Raji (cell line): ENCODE data around the gene RNASE4.
A peak's percentile ranks its signal among the peaks of the same experiment; 100 is the strongest.

Experiments
- POLR2A ChIP-seq: IDR thresholded peaks from 2 replicates; pipeline ENCODE4 v1.6.1; 2011; ENCODE audit warnings: low read depth, low read length, control low read depth; ENCODE audit not compliant: insufficient read depth

The RNASE4 gene

GRCh38 chr14:20662968-20663732 is 21.2 kb upstream of the RNASE4 start:
- TF ChIP-seq POLR2A, result no peak

DNA sequence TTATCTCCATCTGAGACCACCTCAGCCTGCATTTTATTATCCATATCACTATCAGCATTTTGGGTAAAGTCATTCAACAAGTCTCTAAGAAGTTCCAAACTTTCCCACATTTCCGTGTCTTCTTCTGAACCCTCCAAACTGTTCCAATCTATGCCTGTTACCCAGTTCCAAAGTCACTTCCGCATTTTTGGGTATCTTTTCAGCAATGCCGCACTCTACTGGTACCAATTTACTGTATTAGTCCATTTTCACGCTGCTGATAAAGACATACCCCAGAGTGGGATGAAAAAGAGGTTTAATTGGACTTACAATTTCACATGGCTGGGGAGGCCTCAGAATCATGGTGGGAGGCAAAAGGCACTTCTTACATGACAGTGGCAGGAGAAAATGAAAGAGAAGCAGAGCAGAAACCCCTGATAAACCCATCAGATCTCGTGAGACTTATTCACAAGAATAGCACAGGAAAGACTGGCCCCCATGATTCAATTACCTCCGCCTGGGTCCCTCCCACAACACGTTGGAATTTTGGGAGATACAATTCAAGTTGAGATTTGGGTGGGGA is 17.9 kb upstream of the RNASE4 start:
- peak; percentile 63 for TF ChIP-seq POLR2A

DNA sequence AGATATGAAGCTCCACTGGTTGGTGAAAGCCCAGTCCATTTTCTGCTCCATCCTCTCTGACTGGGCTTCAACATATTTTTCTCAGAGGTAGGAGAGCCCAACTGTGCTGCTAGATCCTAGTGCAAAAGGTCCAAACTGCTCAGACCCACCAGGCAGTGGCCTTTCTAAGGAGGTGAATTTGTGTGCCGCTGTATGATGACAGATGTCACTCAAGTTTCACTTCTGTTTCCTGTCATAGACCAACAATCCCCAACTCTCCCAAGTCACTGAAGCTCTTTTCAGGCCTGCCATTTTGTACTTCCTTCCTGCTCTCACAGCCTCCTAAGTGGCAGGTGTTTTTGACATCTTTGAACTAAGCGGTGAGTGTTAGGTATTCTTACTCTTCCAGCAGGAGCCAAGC is 16.4 kb upstream of the RNASE4 start:
- TF ChIP-seq POLR2A, result peak; percentile 27; the same call in 1 of the 2 replicates

- no peak for TF ChIP-seq POLR2A
Measured at GRCh38 chr14:20668969-20669368, 15.4 kb upstream of the RNASE4 start.

DNA sequence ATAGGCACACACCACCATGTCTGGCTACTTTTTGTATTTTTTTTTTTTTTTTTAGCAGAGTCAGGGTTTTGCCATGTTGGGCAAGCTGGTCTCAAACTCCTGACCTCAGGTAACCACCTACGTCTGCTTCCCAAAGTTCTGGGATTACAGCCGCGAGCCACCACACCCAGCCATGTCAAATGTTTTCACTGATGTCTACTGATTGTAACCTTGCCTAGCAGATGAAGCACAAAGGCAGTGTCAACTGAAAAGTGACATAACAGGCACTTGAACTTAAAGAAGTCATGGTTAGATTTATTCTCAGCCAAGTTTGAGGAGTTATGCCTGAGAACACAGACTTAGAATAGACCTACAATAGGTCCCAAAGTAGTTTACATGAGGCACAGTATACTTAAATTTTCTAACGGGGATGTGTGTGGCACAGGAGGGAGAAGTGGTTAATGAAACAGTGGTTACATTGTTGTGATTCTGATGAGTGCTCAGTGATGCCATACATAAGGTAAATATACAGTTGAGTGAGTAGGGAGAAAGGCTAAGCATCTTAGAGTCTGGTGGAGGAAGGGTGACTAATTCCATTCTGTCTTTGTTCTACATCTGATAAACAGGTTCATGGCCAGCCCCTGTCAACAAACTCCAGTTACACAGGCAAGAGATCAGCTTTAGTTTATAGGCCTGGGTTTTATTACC is 12.6 kb upstream of the RNASE4 start:
- no peak for TF ChIP-seq POLR2A

- TF ChIP-seq POLR2A, result no peak
Measured at GRCh38 chr14:20675669-20676068, 8.7 kb upstream of the RNASE4 start.

DNA sequence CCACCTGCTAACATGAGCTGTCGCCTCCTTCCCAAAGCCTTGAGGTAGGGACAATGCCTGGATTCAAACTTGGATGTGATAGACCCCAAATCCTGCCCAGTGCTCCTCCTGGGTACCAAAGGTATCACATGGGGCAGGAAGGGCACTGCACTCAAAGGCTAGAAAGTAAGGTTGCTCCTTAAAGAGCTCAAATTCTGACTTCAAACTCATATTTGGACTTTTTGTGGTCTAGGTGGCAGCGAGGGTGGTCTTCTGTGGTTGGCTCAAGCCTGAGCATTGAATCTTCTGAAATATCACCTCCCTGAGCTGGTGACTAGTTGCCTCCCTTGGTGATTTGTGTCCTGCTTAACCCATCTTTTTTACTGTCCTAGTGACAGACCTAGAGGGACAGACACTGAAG is 8.3 kb upstream of the RNASE4 start:
- no peak for TF ChIP-seq POLR2A

DNA sequence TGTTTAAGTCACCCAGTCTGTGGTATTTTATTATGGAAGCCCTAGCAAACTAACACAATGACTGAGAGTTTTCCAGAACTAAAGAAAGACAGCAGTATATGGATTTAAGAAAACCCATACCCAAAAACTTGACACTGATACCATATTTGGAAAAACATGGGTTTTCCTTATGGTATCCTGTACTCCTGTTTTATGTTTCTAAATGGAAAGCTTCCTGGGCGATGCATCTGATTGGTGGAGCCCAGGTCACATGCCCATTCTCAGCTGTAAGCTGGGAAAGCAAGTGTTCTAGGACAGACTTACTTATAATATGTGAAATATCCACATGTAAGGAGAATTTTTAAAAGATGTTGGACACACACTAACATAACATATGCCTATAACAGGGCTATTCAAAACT is 4.5 kb upstream of the RNASE4 start:
- no peak for TF ChIP-seq POLR2A

- TF ChIP-seq POLR2A, result no peak
Measured at GRCh38 chr14:20680363-20680762, 4.0 kb upstream of the RNASE4 start.

- no peak for TF ChIP-seq POLR2A
Measured at GRCh38 chr14:20680843-20681347, 3.5 kb upstream of the RNASE4 start.

- peak; percentile 38 for TF ChIP-seq POLR2A
Measured at GRCh38 chr14:20681348-20682126, 2.8 kb upstream of the RNASE4 start.

DNA sequence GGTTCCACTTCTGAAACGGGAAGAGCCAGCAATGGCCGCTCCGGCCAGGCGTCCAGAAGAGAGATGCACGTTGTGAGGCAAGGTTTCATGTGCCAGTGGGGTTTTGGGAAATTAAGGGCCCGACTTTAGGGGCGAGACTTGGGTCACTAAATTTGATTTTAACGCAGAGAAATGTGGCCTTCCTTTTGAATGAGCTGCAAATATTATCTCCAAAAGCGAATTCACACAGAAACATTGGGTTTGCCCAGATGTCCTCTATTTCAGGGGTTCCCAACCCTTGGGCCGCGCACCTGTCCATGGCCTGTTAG is 2.3 kb upstream of the RNASE4 start:
- TF ChIP-seq POLR2A, result no peak

GRCh38 chr14:20682435-20683124 is 1.8 kb upstream of the RNASE4 start:
- TF ChIP-seq POLR2A, result peak; percentile 79

DNA sequence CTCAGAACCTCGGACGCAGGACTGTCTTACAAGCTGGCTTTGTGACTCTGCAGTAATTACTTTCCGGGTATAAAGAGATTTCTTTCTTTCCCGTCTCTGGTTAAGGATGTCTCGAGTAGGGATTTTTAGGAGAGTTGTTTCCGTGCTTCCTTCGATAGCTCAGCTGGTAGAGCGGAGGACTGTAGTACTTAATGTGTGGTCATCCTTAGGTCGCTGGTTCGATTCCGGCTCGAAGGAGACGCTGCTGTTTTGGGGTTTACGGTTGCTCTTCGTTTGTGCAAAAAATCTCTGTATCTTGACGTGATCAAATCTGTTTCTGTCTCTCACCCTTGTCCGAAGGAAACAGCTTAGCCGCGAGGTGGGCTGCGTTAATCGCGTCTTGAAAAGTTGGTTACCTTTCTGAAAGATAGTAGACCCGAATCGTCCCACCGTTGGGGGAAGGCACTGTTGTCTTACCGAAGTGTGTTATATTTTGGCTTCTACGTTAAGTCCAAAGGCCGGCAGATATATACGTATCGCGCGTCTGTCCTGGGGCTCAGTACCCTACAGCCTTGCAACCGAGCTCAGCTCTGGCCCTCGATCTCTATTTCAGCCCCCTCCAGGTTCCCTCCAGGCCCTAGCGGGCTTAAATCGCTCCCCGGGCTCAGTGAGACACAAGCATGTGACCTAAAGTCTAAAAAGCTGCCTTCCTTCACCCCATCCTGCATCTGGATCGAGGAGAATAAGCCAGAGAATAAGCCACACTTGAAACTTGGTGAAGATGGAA is 1.1 kb upstream of the RNASE4 start:
- TF ChIP-seq POLR2A, result no peak

DNA sequence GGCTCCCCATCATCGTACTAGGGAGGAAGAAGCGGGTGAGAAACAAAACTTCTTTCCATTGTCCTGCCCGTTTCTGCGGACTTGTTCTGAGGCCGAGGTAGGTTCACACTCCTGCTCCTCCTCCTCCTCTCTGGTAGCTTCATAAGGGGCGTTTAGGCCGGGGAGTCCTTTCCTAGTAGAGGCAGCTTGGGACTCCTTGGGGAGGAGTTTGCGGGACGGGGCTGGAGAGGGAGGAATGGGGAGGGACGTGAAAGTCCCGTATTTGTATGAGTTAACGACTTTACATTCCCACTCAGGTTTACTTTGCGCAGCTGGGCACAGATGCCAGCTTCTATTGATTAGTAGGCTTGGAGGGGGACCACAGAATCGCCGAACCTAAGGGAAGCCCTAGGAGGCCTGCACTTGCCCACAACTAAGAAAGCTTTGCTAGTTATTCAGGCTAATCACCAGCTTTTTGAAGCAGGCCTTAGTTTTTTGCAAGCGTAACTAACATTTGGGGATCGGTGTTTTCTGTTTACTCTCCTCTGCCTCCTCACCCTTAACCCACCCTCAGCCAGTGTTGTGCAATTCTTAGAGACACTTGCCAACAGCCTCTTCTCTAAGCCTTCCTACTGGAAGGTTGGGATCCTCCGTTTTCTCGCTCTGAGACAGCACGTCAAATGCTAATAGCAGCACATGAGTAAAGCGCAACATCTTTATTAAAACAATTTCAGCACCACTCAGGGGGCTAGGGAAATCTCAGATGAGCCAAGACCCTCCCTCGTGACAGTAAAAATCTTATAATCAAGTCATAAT is 499 bp downstream of the RNASE4 start:
- no peak for TF ChIP-seq POLR2A
